Activated CD4-positive, alpha-beta T cell treated with anti-CD3 and anti-CD28 coated beads for 1 hour (primary cell): ENCODE measurements around the gene BBX.

Experiments
- DNase-seq: peaks from one replicate; pipeline ENCODE4 v3.0.0-alpha.2; 2020

BBX gene

GRCh38 chr3:107660306-107660976 lies 137.7 kb downstream of the BBX start:
- DNase-seq = no peak

- no peak for DNase-seq
These were observed 138.8 kb downstream of the BBX start for GRCh38 chr3:107661447-107662123.

GRCh38 chr3:107662124-107662507 lies 139.4 kb downstream of the BBX start:
- no peak for DNase-seq

GRCh38 chr3:107662586-107662985 lies 139.8 kb downstream of the BBX start:
- no peak for DNase-seq

GRCh38 chr3:107663266-107663665 lies 140.5 kb downstream of the BBX start:
- no peak for DNase-seq

DNA sequence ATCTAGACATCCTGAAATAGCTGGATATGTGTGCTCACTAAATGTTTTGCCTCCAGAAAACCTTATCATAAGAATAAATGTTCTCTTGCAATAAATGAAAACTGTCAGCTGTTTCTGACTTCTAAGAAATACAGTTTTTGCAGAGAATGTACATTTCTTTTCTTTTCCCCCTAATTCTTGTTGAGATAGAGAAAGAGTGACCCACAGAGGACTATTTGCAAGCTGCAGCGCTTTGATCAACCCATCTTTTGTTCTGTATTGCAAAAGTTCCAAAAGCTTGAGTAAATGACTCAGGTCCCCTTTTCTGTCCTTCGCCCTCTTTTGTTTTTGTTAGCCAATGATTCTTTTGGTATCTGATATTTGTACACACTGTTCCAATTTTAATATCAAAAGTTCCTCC lies 141.9 kb downstream of the BBX start:
- no peak for DNase-seq

GRCh38 chr3:107665351-107665750 lies 142.6 kb downstream of the BBX start:
- DNase-seq = no peak

DNA sequence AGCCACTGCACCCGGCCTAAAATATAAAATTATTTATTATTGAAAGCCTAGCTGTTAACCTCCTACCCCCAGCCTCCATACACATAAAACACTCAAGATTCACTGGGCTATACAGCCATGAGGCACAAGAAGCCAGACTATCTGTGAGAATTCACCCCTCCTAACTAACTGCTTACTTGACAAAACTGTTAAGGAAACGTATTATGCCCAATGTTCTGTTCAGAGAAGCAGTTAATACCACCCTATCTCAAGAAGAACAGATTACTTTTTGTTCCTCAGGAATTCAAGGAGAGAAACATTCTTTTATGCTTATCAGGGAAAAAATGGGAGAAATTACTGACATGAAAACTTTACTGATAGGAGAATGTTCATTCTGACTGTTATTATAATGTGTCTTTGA lies 144.1 kb downstream of the BBX start:
- no peak for DNase-seq

DNA sequence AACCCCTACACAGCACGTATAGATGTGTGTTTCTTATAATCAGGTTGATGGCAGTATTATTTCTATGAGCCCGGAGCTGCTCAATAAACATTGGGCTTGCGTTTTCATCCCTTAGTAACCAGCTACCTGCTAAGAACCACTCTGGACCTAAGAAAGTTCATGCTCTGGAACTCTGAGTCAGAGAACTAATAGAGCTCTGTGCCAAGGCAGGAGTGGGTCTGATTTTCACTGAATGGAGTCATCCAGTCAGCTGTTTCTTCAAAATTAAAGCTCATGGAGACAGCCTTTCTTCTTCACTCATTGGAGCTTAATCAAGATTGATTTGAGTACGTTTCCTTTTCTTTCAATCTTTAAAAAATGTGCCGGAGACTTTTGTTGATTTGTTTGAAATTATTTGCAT lies 145.7 kb downstream of the BBX start:
- DNase-seq = no peak

DNA sequence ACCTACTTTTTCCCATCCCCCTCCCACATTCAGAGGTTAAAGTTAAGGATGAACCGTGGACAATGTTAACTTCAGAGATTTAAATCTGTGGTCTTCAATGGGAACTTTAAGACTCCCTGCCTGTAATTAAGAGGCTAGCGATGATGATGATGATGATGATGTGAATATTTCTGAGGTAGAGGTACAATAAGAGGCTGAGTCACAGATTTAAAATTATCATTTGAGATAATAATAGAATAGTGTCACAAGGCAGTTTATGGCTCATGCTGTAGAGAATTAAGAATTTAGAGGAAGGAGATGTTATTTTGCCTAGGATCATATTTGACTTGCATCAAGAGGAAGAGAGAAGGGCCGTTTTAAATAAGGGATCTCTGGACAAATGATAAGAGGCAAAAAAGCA lies 146.2 kb downstream of the BBX start:
- no peak for DNase-seq

DNA sequence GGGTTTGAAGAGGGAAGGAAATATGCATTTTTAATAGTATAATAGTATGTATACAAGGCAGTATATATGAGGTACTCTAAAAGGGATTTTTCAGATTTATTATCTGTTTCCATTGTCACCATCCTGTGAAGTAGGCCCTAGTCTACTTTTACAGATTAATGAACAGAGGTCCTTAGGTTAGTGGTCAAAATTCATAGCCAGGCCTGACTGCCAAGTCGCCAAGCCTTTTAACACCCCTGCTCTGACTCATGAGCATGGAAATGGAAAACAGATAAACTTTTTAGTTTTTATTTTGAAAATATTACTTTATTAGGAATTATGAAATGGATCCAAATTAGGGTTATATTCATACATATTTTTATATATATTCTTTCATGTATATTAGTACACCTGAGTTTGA lies 146.9 kb downstream of the BBX start:
- no peak for DNase-seq

DNA sequence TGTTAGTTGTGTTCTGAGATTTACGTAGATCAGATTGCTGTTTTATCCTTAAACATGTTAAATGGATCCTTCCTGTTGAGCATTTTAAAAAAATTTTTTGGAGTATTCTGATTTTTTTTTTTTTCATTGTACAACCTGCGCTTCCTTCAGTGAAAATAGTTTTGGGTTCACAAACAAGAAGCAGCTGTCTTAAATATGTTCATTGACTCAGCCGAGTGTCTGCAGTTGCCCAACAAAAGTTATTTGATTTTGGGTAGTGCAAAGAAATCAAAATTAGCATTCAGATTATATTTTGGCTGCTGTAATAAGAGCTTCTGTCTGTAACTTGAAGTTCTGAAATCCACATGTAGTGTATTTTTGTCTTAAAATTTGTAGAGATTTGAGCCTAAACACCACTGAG lies 148.2 kb downstream of the BBX start:
- no peak for DNase-seq

- DNase-seq = no peak
These were observed 151.6 kb downstream of the BBX start for GRCh38 chr3:107674371-107674770.

DNA sequence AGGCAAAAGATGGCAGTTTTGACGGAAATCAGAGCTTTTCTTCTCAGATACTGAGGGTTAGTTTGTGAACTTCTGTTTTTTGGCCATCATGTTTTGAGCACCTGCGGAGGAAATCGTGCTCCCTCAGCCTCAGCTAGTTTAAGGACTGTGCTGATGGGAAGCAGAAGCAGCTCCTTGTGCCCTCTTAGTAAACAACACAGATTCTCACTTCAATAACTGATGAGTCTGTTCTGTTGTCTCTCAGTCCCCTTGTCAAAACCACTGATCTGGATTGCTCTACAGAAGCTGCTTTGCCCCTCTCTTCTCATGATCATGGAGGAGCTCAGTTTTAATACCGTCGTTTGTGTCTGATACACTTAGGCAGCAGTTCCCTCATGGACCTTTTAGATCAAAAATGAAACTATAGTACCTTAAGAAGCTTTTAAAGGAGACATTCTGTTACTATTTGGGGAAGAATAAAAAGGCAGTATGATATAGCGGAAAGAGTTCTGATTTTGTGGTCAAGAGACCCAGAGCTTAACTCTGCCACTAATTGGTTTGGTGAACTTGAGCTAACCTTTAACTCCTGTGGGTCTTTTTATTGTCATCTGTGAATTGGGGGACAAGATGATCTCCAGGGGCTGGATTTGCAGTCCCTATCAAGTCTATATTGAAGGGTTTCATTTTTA lies 152.6 kb downstream of the BBX start:
- no peak for DNase-seq

- DNase-seq = no peak
These were observed 153.9 kb downstream of the BBX start for GRCh38 chr3:107676469-107677309.

- DNase-seq = no peak
These were observed 157.2 kb downstream of the BBX start for GRCh38 chr3:107679921-107680320.

GRCh38 chr3:107680698-107681097 lies 157.9 kb downstream of the BBX start:
- no peak for DNase-seq

DNA sequence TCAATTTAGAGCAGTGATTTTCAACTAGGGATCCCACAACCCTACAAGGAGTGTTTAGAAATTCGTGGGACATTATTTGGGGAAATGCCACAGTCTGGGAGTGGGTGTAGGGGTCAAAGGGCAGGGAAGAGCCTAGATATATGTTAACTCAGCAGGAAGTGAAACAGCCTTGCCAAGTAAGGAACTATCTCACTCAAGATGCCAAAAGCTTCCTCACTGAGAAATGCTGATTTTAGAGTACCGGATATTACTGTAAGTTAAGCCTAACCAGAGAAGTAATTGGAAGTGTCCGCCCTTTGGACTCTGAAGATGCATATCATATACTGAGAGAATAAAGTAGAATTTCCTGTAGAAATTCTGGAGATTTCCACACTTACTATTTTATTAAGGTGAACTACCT lies 158.6 kb downstream of the BBX start:
- no peak for DNase-seq

GRCh38 chr3:107682580-107682979 lies 159.8 kb downstream of the BBX start:
- DNase-seq = no peak

- DNase-seq = no peak
These were observed 160.7 kb downstream of the BBX start for GRCh38 chr3:107683447-107683846.

GRCh38 chr3:107684431-107684925 lies 161.7 kb downstream of the BBX start:
- no peak for DNase-seq

DNA sequence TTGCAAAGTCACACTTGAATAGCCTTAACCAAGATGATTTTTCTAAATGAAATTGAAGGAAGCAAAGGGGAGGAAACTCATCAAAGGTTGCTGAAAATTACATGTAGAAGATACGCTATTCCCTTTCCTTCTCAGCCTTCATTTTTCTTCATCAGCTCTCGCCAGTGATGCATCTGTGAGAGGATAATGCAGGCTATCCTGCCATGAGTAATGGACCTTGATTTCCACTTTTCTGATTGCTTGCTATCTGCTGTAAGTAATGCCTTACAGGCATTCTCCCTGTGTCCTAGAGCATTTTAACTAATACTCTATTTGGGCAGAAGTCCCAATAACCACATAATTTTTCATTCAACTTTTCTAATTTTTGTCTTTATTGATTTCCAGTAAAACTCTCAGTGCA lies 162.6 kb downstream of the BBX start:
- no peak for DNase-seq

DNA sequence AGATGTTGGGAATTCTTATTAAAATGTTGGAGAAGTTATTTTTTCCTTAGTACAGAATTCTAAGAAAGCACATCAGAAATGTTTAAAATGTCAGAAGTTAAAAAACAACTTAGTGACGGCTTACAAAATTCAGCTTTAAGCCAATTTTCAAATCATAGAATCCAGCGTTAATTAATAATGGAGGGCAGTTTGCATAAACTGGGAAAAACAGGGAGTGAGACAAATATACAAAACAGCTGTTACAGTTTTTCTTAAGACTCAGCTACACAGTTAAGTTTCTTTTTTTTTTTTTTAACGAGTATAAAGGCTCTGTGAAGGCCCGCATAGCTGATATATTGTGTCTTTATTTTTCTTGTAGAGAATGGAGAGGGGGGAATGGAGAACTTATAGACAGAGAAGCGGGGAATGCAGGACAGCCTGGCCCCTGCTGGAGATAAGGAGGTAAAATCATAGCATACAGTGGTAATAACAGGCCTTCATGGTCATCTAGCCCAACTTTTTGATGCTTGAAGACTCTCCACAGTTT lies 164.4 kb downstream of the BBX start:
- DNase-seq = no peak
